IMR-90 (cell line): ENCODE measurements around the gene SOD2. TPM values are rescaled to one million over a fixed set of nuclear protein-coding genes. Genes with fewer than 3 reads are reported as not detected.

Experiments
- ATAC-seq: fragments of 200-7000 bp; cut with Tn5 transposase; 2 replicates; pipeline ENCODE4 v1.9.1; 2020; ENCODE audit warnings: low read depth, mild to moderate bottlenecking, moderate library complexity
- BruUV-seq: library from RNA; stranded (reverse); fragments of 400-500 nt; replicated peaks from 2 replicates; lab custom pipeline; 2021; lab: Mats Ljungman, UMichigan
- CTCF ChIA-PET: fragments of 300-600 bp; formaldehyde crosslinking; extraction: SDS; loops from one replicate; lab custom pipeline; 2021; ENCODE audit warnings: antibody characterized with exemption; lab: Yijun Ruan, JAX
- POLR2A ChIA-PET: fragments of 300-600 bp; sonication (Branson Sonifier 250); formaldehyde crosslinking; loops from one replicate; lab custom pipeline; 2022; ENCODE audit warnings: antibody characterized with exemption; ENCODE audit not compliant: unreplicated experiment; lab: Charles Lee
- DNase-seq: peaks from one replicate; pipeline ENCODE4 v3.0.0; 2013
- H2AFZ ChIP-seq: replicated peaks from 2 replicates; pipeline ENCODE3; 2013; ENCODE audit warnings: low read length, mild to moderate bottlenecking; ENCODE audit not compliant: poor library complexity
- H2AK5ac ChIP-seq: 2 replicates; pipeline ENCODE4 v1.6.1; 2013; ENCODE audit warnings: low read depth, low read length, inconsistent platforms
- H2AK9ac ChIP-seq: replicated peaks from 2 replicates; pipeline ENCODE3; 2013; ENCODE audit warnings: mild to moderate bottlenecking, low read depth, low read length, moderate library complexity; ENCODE audit not compliant: poor library complexity
- H2BK120ac ChIP-seq: 2 replicates; pipeline ENCODE4 v1.6.1; 2013; ENCODE audit warnings: low read depth, low read length, inconsistent platforms
- H2BK15ac ChIP-seq: 3 replicates; pipeline ENCODE4 v1.6.1; 2013; ENCODE audit warnings: low read depth, low read length, inconsistent platforms
- H2BK20ac ChIP-seq: 2 replicates; pipeline ENCODE4 v1.6.1; 2013; ENCODE audit warnings: low read depth, mild to moderate bottlenecking, inconsistent platforms, low read length, moderate library complexity
- H2BK5ac ChIP-seq: 2 replicates; pipeline ENCODE4 v1.6.1; 2013; ENCODE audit warnings: mild to moderate bottlenecking, low read depth, low read length, inconsistent platforms; ENCODE audit not compliant: poor library complexity, severe bottlenecking
- H3K14ac ChIP-seq: replicated peaks from 2 replicates; pipeline ENCODE4 v1.6.1; 2013; ENCODE audit warnings: low read depth, low read length, inconsistent platforms
- H3K18ac ChIP-seq: 2 replicates; pipeline ENCODE4 v1.6.1; 2013; ENCODE audit warnings: low read depth, low read length, control low read depth
- H3K23ac ChIP-seq: 2 replicates; pipeline ENCODE4 v1.6.1; 2013; ENCODE audit warnings: low read depth, low read length, inconsistent platforms
- H3K27ac ChIP-seq: 2 replicates; pipeline ENCODE4 v1.5.1; 2013; ENCODE audit warnings: mild to moderate bottlenecking, control low read depth, low read length; ENCODE audit not compliant: insufficient read depth
- H3K27me3 ChIP-seq: 2 replicates; pipeline ENCODE4 v1.6.1; 2013; ENCODE audit warnings: low read length; ENCODE audit not compliant: control insufficient read depth, insufficient read depth
- H3K36me3 ChIP-seq: 2 replicates; pipeline ENCODE4 v1.6.1; 2013; ENCODE audit warnings: low read length, mixed read lengths; ENCODE audit not compliant: control insufficient read depth, insufficient read depth
- H3K4ac ChIP-seq: 2 replicates; pipeline ENCODE4 v1.6.1; 2013; ENCODE audit warnings: low read depth, low read length, inconsistent platforms
- H3K4me1 ChIP-seq: 2 replicates; pipeline ENCODE4 v1.6.1; 2013; ENCODE audit warnings: low read length, mixed read lengths; ENCODE audit not compliant: control insufficient read depth, insufficient read depth
- H3K4me2 ChIP-seq: 2 replicates; pipeline ENCODE4 v1.6.1; 2013; ENCODE audit warnings: low read depth, mild to moderate bottlenecking, control low read depth, low read length, moderate library complexity
- H3K4me3 ChIP-seq: 2 replicates; pipeline ENCODE4 v1.5.1; 2013; ENCODE audit warnings: low read depth, mild to moderate bottlenecking, control low read depth, low read length, moderate library complexity; ENCODE audit not compliant: insufficient read depth
- H3K56ac ChIP-seq: 2 replicates; pipeline ENCODE4 v1.6.1; 2013; ENCODE audit warnings: low read length, inconsistent platforms; ENCODE audit not compliant: insufficient read depth; ENCODE audit errors: extremely low read depth
- H3K79me1 ChIP-seq, 2 experiments: 2 replicates each; pipeline ENCODE4 v1.6.1; 2013; ENCODE audit warnings: low read length in 2 of 2, inconsistent platforms in 1 of 2, low read depth in 1 of 2
- H3K9ac ChIP-seq: 2 replicates; pipeline ENCODE4 v1.6.1; 2013; ENCODE audit warnings: low read depth, low read length, control low read depth
- H3K9me1 ChIP-seq: 2 replicates; pipeline ENCODE4 v1.6.1; 2013; ENCODE audit warnings: low read length, inconsistent platforms; ENCODE audit not compliant: insufficient read depth
- H3K9me3 ChIP-seq: 2 replicates; pipeline ENCODE4 v1.6.1; 2013; ENCODE audit warnings: low read length; ENCODE audit not compliant: control insufficient read depth, insufficient read depth
- H4K20me1 ChIP-seq: 2 replicates; pipeline ENCODE4 v1.6.1; 2013; ENCODE audit warnings: low read length, inconsistent platforms; ENCODE audit not compliant: insufficient read depth
- H4K5ac ChIP-seq: 2 replicates; pipeline ENCODE4 v1.6.1; 2013; ENCODE audit warnings: mild to moderate bottlenecking, low read depth, low read length, control low read depth
- H4K8ac ChIP-seq, 2 experiments: 2 replicates each; pipeline ENCODE4 v1.6.1; 2013; ENCODE audit warnings: low read depth in 2 of 2, low read length in 2 of 2, control low read depth in 1 of 2, inconsistent platforms in 1 of 2
- H4K91ac ChIP-seq: 2 replicates; pipeline ENCODE4 v1.6.1; 2013; ENCODE audit warnings: low read depth, low read length, inconsistent platforms; ENCODE audit not compliant: insufficient read depth
- CHD1 ChIP-seq: IDR thresholded peaks from 2 replicates; pipeline ENCODE4 v1.6.1; 2012; ENCODE audit warnings: low read depth, low read length, improper control_type of control experiment
- POLR2A ChIP-seq: IDR thresholded peaks from 2 replicates; pipeline ENCODE4 v1.6.1; 2012; ENCODE audit warnings: mild to moderate bottlenecking, low read depth, low read length
- RAD21 ChIP-seq: IDR thresholded peaks from 2 replicates; pipeline ENCODE4 v1.6.1; 2012; ENCODE audit warnings: low read length, improper control_type of control experiment
- RCOR1 ChIP-seq: IDR thresholded peaks from 2 replicates; pipeline ENCODE4 v1.6.1; 2012; ENCODE audit warnings: mild to moderate bottlenecking, low read length, improper control_type of control experiment; ENCODE audit not compliant: insufficient replicate concordance
- SMC3 ChIP-seq: fragments of 150-350 bp; IDR thresholded peaks from 2 replicates; pipeline ENCODE4 v1.6.1; 2016; ENCODE audit warnings: low read depth, mild to moderate bottlenecking, antibody characterized with exemption, low read length, moderate library complexity
- WGBS, 2 experiments: methylation state at CpG; one replicate each; pipeline versions ENCODE4 v1.1.5 to v1.1.7; 2013; ENCODE audit warnings: missing lambda C conversion rate in 2 of 2; ENCODE audit not compliant: insufficient read length in 1 of 2; ENCODE audit errors: extremely low coverage in 2 of 2; 5-methylcytosine and 5-hydroxymethylcytosine counted together
- dilution Hi-C: fragments of 300-500 bp; cut with HindIII; formaldehyde crosslinking; loops from one replicate; pipeline ENCODE4 v1.14.3; 2018; ENCODE audit warnings: low sequenced_read_pairs; ENCODE audit not compliant: unreplicated experiment
- in situ Hi-C: fragments of 300-500 bp; cut with MboI; formaldehyde crosslinking; loops from 3 replicates; pipeline ENCODE4 v1.14.3; 2019; ENCODE audit warnings: low sequenced_read_pairs, inconsistent platforms, mixed read lengths
- intact Hi-C: fragments of 100-400 bp; cut with micrococcal nuclease; formaldehyde crosslinking; loops from 2 replicates; pipeline ENCODE4 v1.10.0; 2022
- polyA plus RNA-seq, 3 experiments: library from polyadenylated mRNA; depleted of rRNA; stranded (reverse); fragments of >200 nt; gene quantifications; 2 replicates each; pipeline ENCODE4 v1.2.3, GENCODE V29; 2012; ENCODE audit warnings: low replicate concordance in 1 of 3
- total RNA-seq: library from RNA; depleted of rRNA; stranded (reverse); fragments of >200 nt; gene quantifications from 2 replicates; pipeline ENCODE4 v1.2.3, GENCODE V29; 2012
- TF ChIP-seq, protein P1 (sequence below): conservative IDR thresholded peaks from 2 replicates; pipeline ENCODE4 v1.5.1; 2012; ENCODE audit warnings: mild to moderate bottlenecking, low read depth, low read length, improper control_type of control experiment
- TF ChIP-seq, protein P2 (sequence below): fragments of 150-350 bp; IDR thresholded peaks from 2 replicates; pipeline ENCODE4 v1.6.1; 2017; ENCODE audit warnings: mild to moderate bottlenecking, antibody characterized with exemption, low read length, low read depth

SOD2 gene
- total and polyA plus RNA-seq, 2 of the 4 experiments (the other 2 are of a cell fraction), result 173 to 243 TPM

DNA sequence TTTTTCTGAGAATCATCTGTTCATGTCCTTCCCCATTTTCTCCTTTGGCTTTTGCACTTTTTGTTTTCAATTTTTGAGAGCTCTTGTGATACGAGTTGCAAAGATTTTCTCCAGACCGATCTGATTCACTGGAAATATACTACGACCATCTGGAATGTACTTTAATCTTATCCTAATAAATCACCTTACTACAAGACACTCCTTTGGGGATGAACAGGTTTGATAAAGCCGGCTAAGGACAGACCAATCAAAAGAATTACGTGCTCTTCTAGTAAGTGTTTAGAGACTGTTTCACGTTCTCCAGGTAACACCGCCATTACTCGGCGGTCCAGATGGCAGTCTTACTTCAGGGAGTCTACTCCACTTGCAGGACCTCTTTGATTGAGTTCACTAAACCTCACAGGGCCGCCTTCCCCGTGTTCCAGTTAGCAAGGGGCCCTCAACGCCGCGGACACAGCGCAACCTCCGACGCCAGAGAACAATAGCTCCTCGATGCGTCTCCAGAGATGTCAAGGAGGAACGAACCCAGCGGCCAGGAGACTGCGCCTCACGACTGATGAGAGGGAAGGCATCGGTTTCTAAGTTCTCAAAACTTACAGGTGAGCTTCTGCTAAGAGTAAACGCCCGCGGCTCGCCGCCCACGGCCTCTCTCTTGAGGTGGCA, 33.3 kb upstream of the SOD2 start:
- peak overlapping the region; percentile 94 to 98 for H4K8ac ChIP-seq
- peak overlapping the region; percentile 97 for H3K23ac ChIP-seq
- DNase-seq, result no peak
- peak overlapping the region; percentile 99 for H3K4ac ChIP-seq
- H4K91ac ChIP-seq, result peak overlapping the region; percentile 97
- peak overlapping the region; percentile 81 for H2AK5ac ChIP-seq
- no peaks in the 10 kb centered on the region for H3K9me3 ChIP-seq
- peak overlapping the region; percentile 57; the same call in 2 of the 3 replicates for H2BK15ac ChIP-seq
- TF ChIP-seq SMC3, result no peak
- TF ChIP-seq, protein P1, sequence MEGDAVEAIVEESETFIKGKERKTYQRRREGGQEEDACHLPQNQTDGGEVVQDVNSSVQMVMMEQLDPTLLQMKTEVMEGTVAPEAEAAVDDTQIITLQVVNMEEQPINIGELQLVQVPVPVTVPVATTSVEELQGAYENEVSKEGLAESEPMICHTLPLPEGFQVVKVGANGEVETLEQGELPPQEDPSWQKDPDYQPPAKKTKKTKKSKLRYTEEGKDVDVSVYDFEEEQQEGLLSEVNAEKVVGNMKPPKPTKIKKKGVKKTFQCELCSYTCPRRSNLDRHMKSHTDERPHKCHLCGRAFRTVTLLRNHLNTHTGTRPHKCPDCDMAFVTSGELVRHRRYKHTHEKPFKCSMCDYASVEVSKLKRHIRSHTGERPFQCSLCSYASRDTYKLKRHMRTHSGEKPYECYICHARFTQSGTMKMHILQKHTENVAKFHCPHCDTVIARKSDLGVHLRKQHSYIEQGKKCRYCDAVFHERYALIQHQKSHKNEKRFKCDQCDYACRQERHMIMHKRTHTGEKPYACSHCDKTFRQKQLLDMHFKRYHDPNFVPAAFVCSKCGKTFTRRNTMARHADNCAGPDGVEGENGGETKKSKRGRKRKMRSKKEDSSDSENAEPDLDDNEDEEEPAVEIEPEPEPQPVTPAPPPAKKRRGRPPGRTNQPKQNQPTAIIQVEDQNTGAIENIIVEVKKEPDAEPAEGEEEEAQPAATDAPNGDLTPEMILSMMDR, result no peak
- TF ChIP-seq, protein P2, sequence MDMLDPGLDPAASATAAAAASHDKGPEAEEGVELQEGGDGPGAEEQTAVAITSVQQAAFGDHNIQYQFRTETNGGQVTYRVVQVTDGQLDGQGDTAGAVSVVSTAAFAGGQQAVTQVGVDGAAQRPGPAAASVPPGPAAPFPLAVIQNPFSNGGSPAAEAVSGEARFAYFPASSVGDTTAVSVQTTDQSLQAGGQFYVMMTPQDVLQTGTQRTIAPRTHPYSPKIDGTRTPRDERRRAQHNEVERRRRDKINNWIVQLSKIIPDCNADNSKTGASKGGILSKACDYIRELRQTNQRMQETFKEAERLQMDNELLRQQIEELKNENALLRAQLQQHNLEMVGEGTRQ, result no peak
- TF ChIP-seq CHD1, result no peak
- no peak for TF ChIP-seq POLR2A
- no peak for TF ChIP-seq RAD21
- no peak for TF ChIP-seq RCOR1
- H3K14ac ChIP-seq, result peak overlapping the region; percentile 95
- peak overlapping the region; percentile 100 for H2BK5ac ChIP-seq
- no peaks in the 10 kb centered on the region for H3K27me3 ChIP-seq
- peak overlapping the region; percentile 77 for H3K56ac ChIP-seq
- H2BK20ac ChIP-seq, result no peak overlapping the region
- peak overlapping the region; percentile 99 for H3K27ac ChIP-seq
- H3K4me2 ChIP-seq, result peak overlapping the region; percentile 87
- in situ Hi-C loops, result no loop called here
- ChIA-PET POLR2A (interaction anchor here (0.6 to 0.8 kb wide), 2 partner anchors 10 to 29 kb away, joined by 3 to 13 read pairs; no protein-coding TSS in a partner anchor), CTCF (no interaction called here)
- peak overlapping the region; percentile 88 for H3K9ac ChIP-seq
- peak; percentile 6 for ATAC-seq
- BruUV-seq, result TSS peak; percentile 52
- H4K20me1 ChIP-seq, result peaks cover 37% of the 10 kb centered on the region
- H4K5ac ChIP-seq, result peak overlapping the region; percentile 88
- H3K9me1 ChIP-seq, result peaks cover 3% of the 10 kb centered on the region
- intact Hi-C loops, result loop anchor here (2.0 kb wide), 1 partner anchor 26 kb away; no protein-coding TSS in a partner anchor
- peak overlapping the region; percentile 100 for H2AK9ac ChIP-seq
- H3K36me3 ChIP-seq, result no peaks in the 10 kb centered on the region; the same call in 1 of the 2 replicates
- peak overlapping the region; percentile 98 for H2AFZ ChIP-seq
- peak overlapping the region; percentile 73 for H3K18ac ChIP-seq
- dilution Hi-C loops, result no loop called here
- H3K4me1 ChIP-seq, result peaks cover 3% of the 10 kb centered on the region; the same call in 1 of the 2 replicates
- 1% methylated on average over 19 of the region's 30 CpGs; no CpG with 5 or more reads in 1 of the 2 experiments for WGBS, 2 experiments
- peaks cover 17 to 50% of the 10 kb centered on the region in 2 experiments for H3K79me1 ChIP-seq
- H2BK120ac ChIP-seq, result peak overlapping the region; percentile 51
- peak overlapping the region; percentile 84 for H3K4me3 ChIP-seq
